BLaER1 (cell line): ENCODE results near the gene IQCH.

ENCODE experiments used
- H3K27ac ChIP-seq: shearing (Covaris generic); formaldehyde crosslinking; 2 replicates; pipeline ENCODE4 v1.8.1; 2022
- H3K27me3 ChIP-seq: shearing (Covaris generic); formaldehyde crosslinking; 2 replicates; pipeline ENCODE4 v1.8.1; 2022
- H3K36me3 ChIP-seq: shearing (Covaris generic); formaldehyde crosslinking; 2 replicates; pipeline ENCODE4 v1.8.1; 2022
- H3K4me1 ChIP-seq: shearing (Covaris generic); formaldehyde crosslinking; 2 replicates; pipeline ENCODE4 v1.8.1; 2022
- H3K4me2 ChIP-seq: shearing (Covaris generic); formaldehyde crosslinking; 2 replicates; pipeline ENCODE4 v1.8.1; 2022
- H3K4me3 ChIP-seq: shearing (Covaris generic); formaldehyde crosslinking; 2 replicates; pipeline ENCODE4 v1.8.1; 2022
- H3K9ac ChIP-seq: shearing (Covaris generic); formaldehyde crosslinking; 2 replicates; pipeline ENCODE4 v1.8.1; 2022
- H3K9me3 ChIP-seq: shearing (Covaris generic); formaldehyde crosslinking; 2 replicates; pipeline ENCODE4 v1.8.1; 2022
- H4K20me1 ChIP-seq: shearing (Covaris generic); formaldehyde crosslinking; 2 replicates; pipeline ENCODE4 v1.8.1; 2022
- Cebpa-rat ChIP-seq: shearing (Covaris generic); IDR thresholded peaks from 2 replicates; pipeline ENCODE4 v1.8.1; 2022

IQCH gene

GRCh38 chr15:67369359-67369998 is 114.9 kb downstream of the IQCH start:
- Histone ChIP-seq H3K4me2 (no peak overlapping the region), H3K9ac (no peak overlapping the region), H3K27ac (no peak overlapping the region), H4K20me1 (no peaks in the 10 kb centered on the region), H3K27me3 (no peaks in the 10 kb centered on the region), H3K4me1 (peaks cover 10% of the 10 kb centered on the region), H3K36me3 (no peaks in the 10 kb centered on the region), H3K9me3 (no peaks in the 10 kb centered on the region), H3K4me3 (no peak overlapping the region)
- TF ChIP-seq Cebpa-rat = no peak

DNA sequence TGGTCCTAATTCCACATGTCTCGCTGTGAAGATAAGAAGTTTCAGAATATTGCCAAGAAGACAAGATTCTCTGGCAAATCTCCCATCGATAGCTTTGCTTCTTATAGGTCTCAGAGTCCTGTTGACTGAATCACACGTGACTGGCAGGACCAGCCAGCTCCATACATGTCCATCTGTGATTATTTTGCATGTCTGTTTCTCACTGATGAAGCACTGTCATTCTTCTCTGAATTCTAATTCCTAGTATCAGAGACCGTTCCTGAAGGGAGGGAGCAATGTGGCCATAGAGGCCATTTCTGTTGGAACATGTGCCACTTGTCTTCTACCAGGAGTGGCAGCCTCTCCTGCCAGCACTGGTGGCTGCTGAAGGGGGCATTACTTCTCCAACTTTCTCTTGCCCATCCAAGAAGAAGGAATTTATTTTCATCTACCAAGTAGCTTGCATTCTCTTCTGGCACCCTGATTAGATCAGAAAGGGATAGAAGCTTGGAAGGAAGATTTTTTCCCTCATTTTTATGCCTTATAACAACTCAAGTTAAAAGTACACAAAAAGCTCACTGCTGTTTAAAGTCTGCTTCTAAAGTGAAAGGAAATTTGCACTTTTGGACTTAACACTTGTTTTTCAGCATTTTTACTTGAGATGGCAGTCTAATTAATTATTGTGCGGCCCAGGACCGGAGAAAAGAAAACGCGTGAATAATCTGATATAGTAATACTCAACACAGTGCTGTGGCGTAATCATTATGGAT is 115.8 kb downstream of the IQCH start:
- H3K27me3 ChIP-seq = no peaks in the 10 kb centered on the region
- H3K36me3 ChIP-seq = no peaks in the 10 kb centered on the region
- TF ChIP-seq Cebpa-rat = no peak
- peaks cover 10% of the 10 kb centered on the region for H3K4me1 ChIP-seq
- H3K27ac ChIP-seq = no peak overlapping the region
- H3K4me2 ChIP-seq = no peak overlapping the region
- no peaks in the 10 kb centered on the region for H4K20me1 ChIP-seq
- no peak overlapping the region for H3K4me3 ChIP-seq
- no peaks in the 10 kb centered on the region for H3K9me3 ChIP-seq
- H3K9ac ChIP-seq = no peak overlapping the region

DNA sequence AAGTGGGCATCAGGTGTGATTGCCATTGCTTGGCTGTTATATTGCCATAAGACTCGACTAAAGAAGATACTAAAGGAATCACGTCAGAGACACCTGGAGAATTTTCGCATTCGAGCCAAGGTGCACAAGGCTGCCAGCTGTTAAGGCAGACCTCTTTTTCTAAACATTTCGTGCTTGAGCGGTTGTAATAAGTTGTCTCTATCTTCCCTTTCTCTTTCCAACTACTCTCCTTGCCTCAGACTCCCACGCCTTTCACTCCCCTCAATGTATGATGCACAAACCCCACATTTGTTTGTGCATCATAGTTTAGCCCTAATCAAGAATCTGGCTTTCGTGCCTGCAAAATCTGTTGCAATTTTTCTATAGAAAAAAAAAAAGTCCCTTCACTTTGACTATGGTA is 118.0 kb downstream of the IQCH start:
- no peak for TF ChIP-seq Cebpa-rat
- H3K4me1 ChIP-seq = peaks cover 12% of the 10 kb centered on the region
- H3K36me3 ChIP-seq = no peaks in the 10 kb centered on the region

GRCh38 chr15:67372986-67373675 is 118.5 kb downstream of the IQCH start:
- Histone ChIP-seq H3K36me3 (no peaks in the 10 kb centered on the region), H3K4me2 (no peak overlapping the region), H3K27me3 (no peaks in the 10 kb centered on the region), H3K4me3 (no peak overlapping the region), H4K20me1 (no peaks in the 10 kb centered on the region), H3K4me1 (peaks cover 18% of the 10 kb centered on the region), H3K9me3 (no peaks in the 10 kb centered on the region), H3K27ac (no peak overlapping the region), H3K9ac (no peak overlapping the region)
- TF ChIP-seq Cebpa-rat = no peak

More for the DNA sequence above, 118.0 kb downstream of the IQCH start:
- Histone ChIP-seq H3K9ac (no peak overlapping the region), H3K27me3 (no peaks in the 10 kb centered on the region), H3K4me3 (no peak overlapping the region), H3K9me3 (no peaks in the 10 kb centered on the region), H3K4me2 (no peak overlapping the region), H4K20me1 (no peaks in the 10 kb centered on the region), H3K27ac (no peak overlapping the region)

DNA sequence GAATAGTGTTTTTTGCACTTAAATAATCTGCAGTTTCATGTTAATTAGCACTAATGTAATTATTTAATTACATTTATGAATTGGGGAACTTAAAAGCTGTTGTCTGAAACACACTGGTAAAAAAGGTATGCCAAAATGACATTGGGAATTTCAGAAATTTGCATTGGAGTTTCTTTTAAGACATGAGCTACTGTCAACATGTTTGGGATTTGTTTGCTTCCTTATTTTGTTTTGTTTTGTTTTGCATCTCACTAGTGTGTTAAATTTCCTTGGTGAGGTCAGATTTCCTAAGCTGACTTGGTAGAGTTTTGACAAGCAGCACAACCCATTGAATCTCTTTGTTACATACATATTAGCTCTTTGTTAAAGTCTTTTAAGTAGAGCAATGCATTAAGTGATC is 119.4 kb downstream of the IQCH start:
- peaks cover 19% of the 10 kb centered on the region for H3K4me1 ChIP-seq
- H3K4me2 ChIP-seq = no peak overlapping the region
- H3K9ac ChIP-seq = no peak overlapping the region

GRCh38 chr15:67379530-67379929 is 124.9 kb downstream of the IQCH start:
- no peak overlapping the region for H3K4me3 ChIP-seq
- H3K36me3 ChIP-seq = no peaks in the 10 kb centered on the region
- no peak overlapping the region for H3K9ac ChIP-seq
- H3K4me1 ChIP-seq = peaks cover 19% of the 10 kb centered on the region
- no peaks in the 10 kb centered on the region for H3K27me3 ChIP-seq
- no peak overlapping the region for H3K27ac ChIP-seq
- H3K4me2 ChIP-seq = no peak overlapping the region
- no peak for TF ChIP-seq Cebpa-rat
- no peaks in the 10 kb centered on the region for H4K20me1 ChIP-seq
- no peaks in the 10 kb centered on the region for H3K9me3 ChIP-seq

More for the DNA sequence above, 119.4 kb downstream of the IQCH start:
- H3K4me3 ChIP-seq = no peak overlapping the region
- no peaks in the 10 kb centered on the region for H3K9me3 ChIP-seq
- no peaks in the 10 kb centered on the region for H4K20me1 ChIP-seq
- no peak overlapping the region for H3K27ac ChIP-seq
- H3K27me3 ChIP-seq = no peaks in the 10 kb centered on the region
- TF ChIP-seq Cebpa-rat = no peak
- H3K36me3 ChIP-seq = no peaks in the 10 kb centered on the region

DNA sequence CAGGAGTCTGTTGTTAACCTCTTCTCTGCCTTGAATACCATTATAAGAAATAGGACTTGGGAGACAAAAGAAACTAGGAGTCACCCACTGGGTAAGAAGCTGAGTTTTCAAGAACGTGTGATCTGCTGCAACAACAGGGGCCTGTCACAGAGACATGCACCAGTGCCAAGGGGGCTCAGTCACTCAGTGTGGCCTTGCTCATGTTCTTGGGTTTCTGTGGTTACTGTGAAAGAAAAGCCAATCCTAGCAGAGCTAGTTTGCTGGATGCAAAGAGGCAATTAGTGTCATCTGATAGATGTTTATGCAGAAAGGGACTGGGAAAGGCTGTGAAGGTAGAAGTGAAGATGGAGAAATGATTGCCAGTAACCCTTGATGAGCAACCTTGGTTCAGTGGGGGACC is 126.3 kb downstream of the IQCH start:
- no peak overlapping the region for H3K4me2 ChIP-seq
- no peaks in the 10 kb centered on the region for H3K27me3 ChIP-seq
- no peak overlapping the region for H3K27ac ChIP-seq
- peaks cover 19% of the 10 kb centered on the region for H3K4me1 ChIP-seq
- H3K9me3 ChIP-seq = no peaks in the 10 kb centered on the region
- no peak overlapping the region for H3K9ac ChIP-seq
- no peaks in the 10 kb centered on the region for H4K20me1 ChIP-seq
- no peak for TF ChIP-seq Cebpa-rat
- no peaks in the 10 kb centered on the region for H3K36me3 ChIP-seq
- no peak overlapping the region for H3K4me3 ChIP-seq

DNA sequence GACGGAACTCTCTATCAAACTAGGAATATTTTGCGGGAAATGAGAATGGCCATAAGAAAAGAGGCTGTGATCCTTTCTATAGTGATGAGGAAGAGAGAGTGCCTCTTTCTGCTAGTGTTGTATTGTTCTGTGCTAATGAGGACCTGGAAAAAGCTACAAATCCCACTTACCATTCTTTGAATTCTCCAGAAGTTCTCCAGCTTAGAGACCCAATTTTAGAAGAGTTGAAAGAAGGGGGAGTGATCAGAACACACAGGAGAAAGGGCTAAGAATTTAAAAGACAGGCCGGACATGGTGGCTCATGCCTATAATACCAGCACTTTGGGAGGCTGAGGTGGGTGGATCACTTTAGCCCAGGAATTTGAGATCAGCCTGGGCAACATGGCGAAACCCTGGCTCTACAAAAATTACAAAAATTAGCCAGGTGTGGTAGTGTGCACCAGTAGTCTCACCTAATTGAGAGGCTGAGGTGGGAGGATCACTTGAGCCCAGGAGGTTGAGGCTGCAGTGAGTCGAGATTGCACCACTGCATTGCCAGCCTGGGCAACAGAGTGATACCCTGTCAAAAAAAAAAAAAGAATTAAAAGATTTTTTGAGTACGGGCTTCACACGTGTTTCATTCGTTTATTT is 126.9 kb downstream of the IQCH start:
- TF ChIP-seq Cebpa-rat = no peak
- no peaks in the 10 kb centered on the region for H3K36me3 ChIP-seq
- H3K9me3 ChIP-seq = no peaks in the 10 kb centered on the region
- H3K9ac ChIP-seq = no peak overlapping the region
- no peak overlapping the region for H3K27ac ChIP-seq
- peaks cover 17% of the 10 kb centered on the region for H3K4me1 ChIP-seq
- H3K27me3 ChIP-seq = no peaks in the 10 kb centered on the region
- no peak overlapping the region for H3K4me2 ChIP-seq
- H3K4me3 ChIP-seq = no peak overlapping the region
- no peaks in the 10 kb centered on the region for H4K20me1 ChIP-seq

GRCh38 chr15:67382723-67383122 is 128.1 kb downstream of the IQCH start:
- H3K27me3 ChIP-seq = no peaks in the 10 kb centered on the region
- H3K27ac ChIP-seq = no peak overlapping the region
- no peaks in the 10 kb centered on the region for H3K36me3 ChIP-seq
- no peak overlapping the region for H3K9ac ChIP-seq
- no peak for TF ChIP-seq Cebpa-rat
- no peaks in the 10 kb centered on the region for H4K20me1 ChIP-seq
- peaks cover 5% of the 10 kb centered on the region for H3K4me1 ChIP-seq
- no peaks in the 10 kb centered on the region for H3K9me3 ChIP-seq
- H3K4me3 ChIP-seq = no peak overlapping the region
- H3K4me2 ChIP-seq = no peak overlapping the region

GRCh38 chr15:67383899-67384298 is 129.3 kb downstream of the IQCH start:
- Histone ChIP-seq H3K4me2 (no peak overlapping the region), H3K4me3 (no peak overlapping the region), H3K27me3 (no peaks in the 10 kb centered on the region), H4K20me1 (no peaks in the 10 kb centered on the region), H3K9ac (no peak overlapping the region), H3K9me3 (no peaks in the 10 kb centered on the region), H3K36me3 (no peaks in the 10 kb centered on the region), H3K27ac (no peak overlapping the region), H3K4me1 (no peaks in the 10 kb centered on the region)
- TF ChIP-seq Cebpa-rat = no peak
